IPS-NIHi11 (cell line): ENCODE data around the gene PEX10.
A peak's percentile ranks its signal among the peaks of the same experiment; 100 is the strongest.

ENCODE experiments used
- DNase-seq: peaks from one replicate; pipeline ENCODE4 v3.0.0; 2012; ENCODE audit warnings: mixed read lengths, low spot score

PEX10 gene

GRCh38 chr1:2386636-2387611 lies 25.4 kb downstream of the PEX10 start:
- no peak for DNase-seq

- no peak for DNase-seq
These were observed 26.6 kb downstream of the PEX10 start for GRCh38 chr1:2385606-2386280.

- peak; percentile 63 for DNase-seq
These were observed 27.4 kb downstream of the PEX10 start for GRCh38 chr1:2384941-2385481.

DNA sequence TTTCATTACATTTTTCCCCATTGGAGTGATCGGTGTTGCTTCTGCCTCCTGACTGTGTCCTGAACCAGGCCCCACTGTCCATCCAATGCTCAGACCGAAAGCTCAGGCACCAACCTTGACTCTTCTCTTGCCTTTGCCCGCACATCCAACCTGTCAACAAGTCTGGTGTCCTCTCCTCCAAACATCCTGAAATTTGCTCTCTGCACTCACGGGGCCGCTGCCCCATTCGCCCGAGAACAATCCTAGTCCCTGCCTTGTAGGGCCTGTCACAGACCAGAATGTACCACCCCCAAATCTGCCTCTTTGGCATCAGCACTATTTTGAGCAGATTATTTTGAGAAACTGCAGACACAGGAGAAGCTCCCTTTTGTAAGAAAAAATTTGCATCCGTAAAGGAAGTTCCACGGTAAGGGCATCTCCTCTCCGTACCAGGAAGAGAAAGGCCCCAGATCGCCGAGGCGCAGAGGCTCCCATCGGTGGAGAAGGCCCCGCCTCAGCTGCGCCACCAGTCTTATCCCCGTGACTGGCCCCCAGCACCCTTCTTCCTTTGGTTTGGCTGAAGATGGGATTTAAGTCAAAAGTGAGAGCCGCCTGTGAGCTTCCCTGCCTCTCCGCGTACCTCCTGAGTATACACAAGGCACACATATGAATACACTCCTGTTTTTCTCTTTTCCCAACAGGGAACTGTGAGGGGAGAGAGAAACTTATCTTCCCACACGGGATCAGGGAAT lies 28.1 kb downstream of the PEX10 start:
- DNase-seq: no peak

GRCh38 chr1:2383576-2383975 lies 28.8 kb downstream of the PEX10 start:
- DNase-seq: no peak

DNA sequence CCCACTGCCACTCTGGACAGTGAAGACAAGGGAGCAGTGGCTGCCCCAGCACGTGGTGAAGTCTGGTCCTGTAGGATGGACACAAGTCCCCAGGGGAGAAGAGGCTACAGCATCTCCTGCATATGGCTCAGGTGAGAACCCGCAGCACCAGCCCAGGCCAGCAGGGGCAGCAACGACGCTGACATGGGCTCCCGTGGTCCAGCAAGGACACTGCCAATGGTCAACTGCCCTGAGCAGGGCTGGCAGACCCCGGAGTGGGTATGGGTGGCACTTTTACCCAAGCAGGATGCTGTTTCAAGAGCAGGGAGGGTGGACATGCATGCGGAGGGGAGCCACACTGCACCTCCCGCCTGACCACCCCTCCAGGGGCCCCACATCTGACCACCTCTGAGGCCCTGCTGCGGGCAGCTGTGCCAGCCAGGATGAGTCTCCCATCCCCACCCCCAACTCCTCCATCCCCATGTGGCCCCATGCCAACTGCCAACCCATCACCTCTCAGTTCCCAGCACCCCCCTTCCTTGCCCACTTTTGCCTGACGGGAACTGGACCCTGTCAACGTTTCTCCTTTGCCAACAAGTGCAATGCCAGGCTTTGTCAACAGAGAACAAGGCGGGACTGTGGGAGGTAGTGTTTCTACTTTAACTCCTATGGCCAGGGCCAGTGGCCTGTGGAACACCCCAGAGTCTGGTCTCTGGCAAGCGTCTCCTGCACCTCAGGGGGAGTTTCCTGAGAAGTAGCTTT lies 29.6 kb downstream of the PEX10 start:
- DNase-seq: peak; percentile 89

- DNase-seq: peak; percentile 99
These were observed 30.4 kb downstream of the PEX10 start for GRCh38 chr1:2381741-2382620.

GRCh38 chr1:2380816-2381591 lies 31.4 kb downstream of the PEX10 start:
- DNase-seq: no peak

DNA sequence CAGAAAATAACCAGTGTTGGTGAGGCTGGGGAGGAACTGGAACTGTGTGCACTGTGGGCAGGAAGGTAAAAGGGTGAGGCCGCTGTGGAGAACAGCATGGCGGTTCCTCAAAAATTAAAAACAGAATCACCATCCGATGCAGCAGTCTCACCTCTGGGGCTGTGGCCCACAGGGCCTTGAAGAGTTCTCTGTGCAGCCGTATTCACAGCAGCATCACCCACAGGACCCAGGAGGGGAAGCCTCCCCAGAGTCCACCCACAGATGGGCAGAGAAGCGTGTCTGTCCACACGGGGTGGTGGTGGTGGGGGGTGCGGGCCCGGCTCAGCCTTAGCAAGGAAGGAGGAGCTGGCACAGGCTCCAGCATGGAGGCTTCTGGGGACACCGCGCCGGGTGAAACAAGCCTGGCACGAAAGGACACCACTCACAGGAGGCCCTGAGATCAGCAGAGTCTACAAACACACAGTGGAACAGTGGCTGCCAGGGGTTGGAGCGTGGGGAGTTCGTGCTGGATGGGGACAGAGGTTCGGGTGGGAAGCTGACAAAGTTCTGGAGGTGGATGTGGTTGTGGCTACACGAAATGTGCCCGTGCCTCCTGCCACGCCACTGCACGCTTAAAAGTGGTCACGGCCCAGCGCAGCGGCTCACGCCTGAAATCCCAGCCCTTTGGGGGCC lies 32.5 kb downstream of the PEX10 start:
- no peak for DNase-seq

DNA sequence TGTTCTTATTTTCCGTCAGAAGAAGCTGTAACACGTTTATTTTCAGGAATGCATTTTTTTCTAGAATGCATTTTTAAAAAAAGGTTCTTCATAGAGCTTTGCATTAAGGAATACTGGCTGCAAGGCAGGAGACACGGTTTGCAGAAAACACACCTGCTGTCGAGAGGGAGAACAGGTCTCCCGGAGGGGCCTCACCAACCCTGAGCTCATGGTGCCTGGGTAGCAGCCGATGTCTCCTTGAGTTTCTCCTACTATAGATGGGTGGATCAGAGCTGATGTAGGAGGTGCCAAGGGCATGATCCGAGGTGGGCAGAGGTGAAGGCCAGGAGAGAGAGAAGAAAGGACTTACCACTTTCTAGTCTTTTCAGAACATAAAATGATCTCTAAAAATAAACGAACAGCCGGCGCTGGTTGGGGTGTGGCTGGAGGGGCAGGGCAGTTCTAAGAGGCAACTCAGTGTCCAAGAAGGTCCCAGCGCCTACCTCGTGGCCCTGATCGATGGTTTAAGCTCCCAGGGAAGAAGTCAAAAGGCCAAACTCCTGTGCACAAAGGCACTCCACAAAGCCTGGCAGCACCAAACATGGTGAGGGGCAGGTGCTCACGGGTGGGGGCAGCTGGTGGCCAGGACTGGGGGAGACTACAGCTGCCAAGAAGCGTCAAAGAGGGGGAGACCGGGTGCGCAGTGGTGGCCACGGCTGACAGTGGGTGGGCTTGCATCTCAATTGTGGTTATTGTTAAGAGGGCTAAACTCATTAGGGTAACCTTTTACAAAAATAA lies 33.2 kb downstream of the PEX10 start:
- no peak for DNase-seq

DNA sequence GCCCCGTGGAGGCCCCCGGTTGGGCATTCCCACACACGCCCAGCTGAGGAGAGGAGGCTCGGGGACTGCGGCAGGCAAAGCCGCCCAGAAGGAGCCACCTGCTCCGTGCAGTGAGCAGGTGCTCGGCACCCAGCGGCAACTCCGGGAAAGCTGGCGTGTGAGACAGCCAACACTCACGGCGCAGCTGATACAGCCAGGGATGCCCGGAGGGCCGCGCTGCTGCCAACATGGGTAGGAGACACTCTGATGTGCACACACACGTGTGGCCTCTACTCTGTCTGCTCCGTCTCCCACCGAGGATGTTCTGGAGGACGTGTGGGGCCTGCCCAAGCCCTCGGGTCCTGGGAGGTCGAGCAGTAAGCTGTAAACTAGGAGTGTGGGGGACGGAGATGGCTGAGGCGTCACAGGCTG lies 33.9 kb downstream of the PEX10 start:
- no peak for DNase-seq

- no peak for DNase-seq
These were observed 34.5 kb downstream of the PEX10 start for GRCh38 chr1:2377751-2378440.

- no peak for DNase-seq
These were observed 35.3 kb downstream of the PEX10 start for GRCh38 chr1:2376931-2377672.

GRCh38 chr1:2376261-2376741 lies 36.1 kb downstream of the PEX10 start:
- no peak for DNase-seq

DNA sequence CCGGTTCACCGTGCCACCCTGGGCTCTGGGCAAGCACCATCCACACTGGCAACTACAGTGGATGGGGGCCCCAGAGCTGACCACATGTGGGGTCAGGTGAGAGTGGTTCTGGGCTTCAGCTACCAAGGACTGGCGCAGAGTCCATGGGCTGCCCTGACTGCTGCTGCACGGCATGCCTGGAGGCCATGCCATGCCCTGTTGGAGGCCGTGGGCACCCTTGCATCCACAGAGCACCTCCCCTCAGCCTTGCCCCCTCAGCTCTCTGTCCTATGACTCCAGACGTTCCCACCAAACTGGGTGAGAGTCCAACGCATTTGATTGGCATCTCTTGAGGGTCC lies 36.5 kb downstream of the PEX10 start:
- no peak for DNase-seq

DNA sequence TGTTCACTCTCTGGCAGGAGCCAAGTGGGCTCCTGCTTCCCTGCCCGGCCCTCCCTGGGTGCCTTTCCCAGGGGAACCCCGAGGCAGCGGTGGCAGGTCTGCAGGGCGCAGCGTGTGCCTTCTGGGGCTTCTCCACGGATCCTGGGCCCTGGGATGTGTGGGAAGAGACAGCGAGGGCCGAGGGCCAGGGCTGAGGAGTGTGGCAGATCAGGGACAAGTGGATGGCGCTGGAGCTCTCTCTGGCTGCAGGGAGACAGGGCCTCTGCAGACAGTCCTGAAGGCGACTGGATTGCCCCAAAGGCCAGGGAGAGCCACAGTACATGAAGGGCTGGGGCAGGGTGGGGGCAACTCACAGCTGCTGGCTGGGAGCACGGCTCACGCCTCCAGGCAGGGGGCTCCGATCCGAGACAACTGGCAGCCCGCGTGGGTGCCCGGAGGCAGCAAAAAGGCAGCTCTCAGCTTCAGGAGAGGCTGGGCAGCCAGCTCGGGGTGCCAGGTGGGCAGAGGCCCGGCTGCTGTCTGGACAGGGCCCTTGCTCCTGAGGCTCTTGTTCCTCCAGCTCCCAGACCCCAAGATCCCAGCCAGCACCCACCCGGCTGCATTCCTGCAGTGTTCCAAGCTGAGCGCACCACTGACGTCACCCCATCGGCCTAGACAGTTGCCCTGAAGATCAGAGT lies 37.0 kb downstream of the PEX10 start:
- DNase-seq: peak; percentile 12
